H9 (cell line): ENCODE data around the gene RALBP1. TPM values are rescaled to one million over a fixed set of nuclear protein-coding genes. Genes with fewer than 3 reads are reported as not detected.
A peak's percentile ranks its signal among the peaks of the same experiment; 100 is the strongest.

ENCODE experiments used
- DNase-seq: peaks from one replicate; pipeline ENCODE4 v3.0.0-alpha.2; 2017
- H2AFZ ChIP-seq: one replicate; pipeline ENCODE4 v1.6.1; 2013; ENCODE audit warnings: mild to moderate bottlenecking, low read length, control low read depth, moderate library complexity
- H2AK5ac ChIP-seq: 2 replicates; pipeline ENCODE4 v1.6.1; 2013; ENCODE audit warnings: low read length, control low read depth, mixed read lengths; ENCODE audit not compliant: insufficient read length
- H2BK120ac ChIP-seq: one replicate; pipeline ENCODE4 v1.6.1; 2013; ENCODE audit warnings: low read depth, mild to moderate bottlenecking, low read length, control low read depth, inconsistent platforms; ENCODE audit not compliant: poor library complexity, severe bottlenecking
- H2BK12ac ChIP-seq: 2 replicates; pipeline ENCODE4 v1.6.1; 2013; ENCODE audit warnings: low read length, control low read depth, mixed read lengths, low read depth; ENCODE audit not compliant: insufficient read length
- H2BK15ac ChIP-seq: 2 replicates; pipeline ENCODE4 v1.6.1; 2013; ENCODE audit warnings: low read depth, low read length, control low read depth
- H2BK20ac ChIP-seq: one replicate; pipeline ENCODE4 v1.6.1; 2013; ENCODE audit warnings: low read depth, mild to moderate bottlenecking, low read length, control low read depth, inconsistent platforms; ENCODE audit not compliant: poor library complexity, severe bottlenecking
- H2BK5ac ChIP-seq: 2 replicates; pipeline ENCODE4 v1.6.1; 2013; ENCODE audit warnings: low read length, control low read depth, mixed read lengths; ENCODE audit not compliant: insufficient read length
- H3K14ac ChIP-seq: 2 replicates; pipeline ENCODE4 v1.6.1; 2013; ENCODE audit warnings: low read length, control low read depth; ENCODE audit not compliant: insufficient read depth
- H3K18ac ChIP-seq: 2 replicates; pipeline ENCODE4 v1.6.1; 2013; ENCODE audit warnings: low read depth, mild to moderate bottlenecking, mixed read lengths, low read length, control low read depth; ENCODE audit not compliant: insufficient read length
- H3K23ac ChIP-seq: 2 replicates; pipeline ENCODE4 v1.6.1; 2013; ENCODE audit warnings: low read length, control low read depth, mixed read lengths, low read depth; ENCODE audit not compliant: insufficient read length
- H3K23me2 ChIP-seq: 2 replicates; pipeline ENCODE4 v1.6.1; 2013; ENCODE audit warnings: low read depth, mild to moderate bottlenecking, mixed read lengths, low read length, control low read depth; ENCODE audit not compliant: insufficient read length, poor library complexity, severe bottlenecking
- H3K27ac ChIP-seq: 2 replicates; pipeline ENCODE4 v1.5.1; 2013; ENCODE audit warnings: low read length, control low read depth, mixed read lengths, low read depth; ENCODE audit not compliant: insufficient read length
- H3K27me3 ChIP-seq: 2 replicates; pipeline ENCODE4 v1.6.1; 2013; ENCODE audit warnings: low read length, control low read depth, inconsistent platforms; ENCODE audit not compliant: insufficient read depth
- H3K4ac ChIP-seq: 2 replicates; pipeline ENCODE4 v1.6.1; 2013; ENCODE audit warnings: low read depth, mild to moderate bottlenecking, control low read depth, inconsistent platforms, low read length, moderate library complexity
- H3K4me1 ChIP-seq: 2 replicates; pipeline ENCODE4 v1.6.1; 2013; ENCODE audit warnings: low read length, control low read depth, inconsistent platforms; ENCODE audit not compliant: insufficient read depth
- H3K4me2 ChIP-seq: 2 replicates; pipeline ENCODE4 v1.6.1; 2013; ENCODE audit warnings: low read length, control low read depth, mixed read lengths; ENCODE audit not compliant: insufficient read length, insufficient read depth
- H3K56ac ChIP-seq: 2 replicates; pipeline ENCODE4 v1.6.1; 2013; ENCODE audit warnings: low read depth, mild to moderate bottlenecking, mixed read lengths, low read length, control low read depth; ENCODE audit not compliant: insufficient read length
- H3K79me1 ChIP-seq: 2 replicates; pipeline ENCODE4 v1.6.1; 2013; ENCODE audit warnings: low read depth, mild to moderate bottlenecking, moderate library complexity, low read length, control low read depth, inconsistent platforms; ENCODE audit not compliant: insufficient read depth, poor library complexity, severe bottlenecking
- H3K79me2 ChIP-seq: 2 replicates; pipeline ENCODE4 v1.6.1; 2013; ENCODE audit warnings: low read length, control low read depth, inconsistent platforms; ENCODE audit not compliant: insufficient read depth
- H3K9ac ChIP-seq: 2 replicates; pipeline ENCODE4 v1.6.1; 2013; ENCODE audit warnings: low read length, control low read depth, mixed read lengths; ENCODE audit not compliant: insufficient read length; ENCODE audit errors: extremely low read depth
- H3K9me3 ChIP-seq: one replicate; pipeline ENCODE4 v1.6.1; 2013; ENCODE audit warnings: low read depth, low read length, inconsistent platforms; ENCODE audit not compliant: control insufficient read depth
- H3T11ph ChIP-seq: one replicate; pipeline ENCODE4 v1.6.1; 2013; ENCODE audit warnings: mild to moderate bottlenecking, low read length, control low read depth, inconsistent platforms
- H4K20me1 ChIP-seq: one replicate; pipeline ENCODE4 v1.6.1; 2013; ENCODE audit not compliant: control insufficient read depth, insufficient read length, insufficient read depth
- H4K5ac ChIP-seq: 2 replicates; pipeline ENCODE4 v1.6.1; 2013; ENCODE audit warnings: low read depth, mild to moderate bottlenecking, mixed read lengths, low read length, control low read depth; ENCODE audit not compliant: insufficient read length
- H4K8ac ChIP-seq: replicated peaks from 2 replicates; pipeline ENCODE4 v1.6.1; 2013; ENCODE audit warnings: low read length, control low read depth, mixed read lengths, low read depth; ENCODE audit not compliant: insufficient read length
- H4K91ac ChIP-seq: 2 replicates; pipeline ENCODE4 v1.6.1; 2013; ENCODE audit warnings: low read depth, mild to moderate bottlenecking, moderate library complexity, mixed read lengths, low read length, control low read depth; ENCODE audit not compliant: insufficient read length
- H3K27ac Mint-ChIP-seq, 3 experiments: 2 replicates in 2 of 3; 3 replicates in 1 of 3; pipeline ENCODE4 v1.8.0; 2020 to 2021; ENCODE audit warnings: mixed read lengths in 3 of 3, mild to moderate bottlenecking in 1 of 3, moderate library complexity in 1 of 3
- H3K27me3 Mint-ChIP-seq: 2 replicates; pipeline ENCODE4 v1.8.0; 2021; ENCODE audit warnings: low read depth, mild to moderate bottlenecking, moderate library complexity, mixed read lengths
- H3K36me3 Mint-ChIP-seq, 3 experiments: 2 replicates in 2 of 3; 3 replicates in 1 of 3; pipeline ENCODE4 v1.8.0; 2020 to 2021; ENCODE audit warnings: low read depth in 3 of 3, mixed read lengths in 3 of 3; ENCODE audit not compliant: insufficient read depth in 1 of 3
- H3K4me1 Mint-ChIP-seq, 2 experiments: 2 replicates each; pipeline ENCODE4 v1.8.0; 2020; ENCODE audit warnings: mixed read lengths in 2 of 2
- H3K4me3 Mint-ChIP-seq, 2 experiments: 2 replicates in 1 of 2; 3 replicates in 1 of 2; pipeline ENCODE4 v1.8.0; 2020 to 2021; ENCODE audit warnings: mild to moderate bottlenecking in 2 of 2, mixed read lengths in 2 of 2, moderate library complexity in 1 of 2
- H3K9me3 Mint-ChIP-seq, 2 experiments: 2 replicates in 1 of 2; 3 replicates in 1 of 2; pipeline ENCODE4 v1.8.0; 2020; ENCODE audit warnings: mild to moderate bottlenecking in 2 of 2, mixed read lengths in 2 of 2, moderate library complexity in 1 of 2
- WGBS: extraction: QIAGEN DNeasy Blood & Tissue Kit; methylation state at CpG from one replicate; pipeline ENCODE4 v1.1.7; 2013; ENCODE audit warnings: missing lambda C conversion rate, low lambda C conversion rate, mixed read lengths; ENCODE audit not compliant: insufficient read length; ENCODE audit errors: extremely low coverage; 5-methylcytosine and 5-hydroxymethylcytosine counted together
- total RNA-seq: library from RNA; stranded (reverse); gene quantifications from 2 replicates; pipeline ENCODE4 v1.2.1, GENCODE V29; 2021
- TF ChIP-seq, protein P1 (sequence below): fragments of 200-600 bp; sonication (generic); conservative IDR thresholded peaks from 3 replicates; pipeline ENCODE4 v1.8.0; 2021; ENCODE audit warnings: antibody characterized with exemption, mild to moderate bottlenecking

The RALBP1 gene
- total RNA-seq, 1 experiment from 2014 or later, result 51.0 TPM

DNA sequence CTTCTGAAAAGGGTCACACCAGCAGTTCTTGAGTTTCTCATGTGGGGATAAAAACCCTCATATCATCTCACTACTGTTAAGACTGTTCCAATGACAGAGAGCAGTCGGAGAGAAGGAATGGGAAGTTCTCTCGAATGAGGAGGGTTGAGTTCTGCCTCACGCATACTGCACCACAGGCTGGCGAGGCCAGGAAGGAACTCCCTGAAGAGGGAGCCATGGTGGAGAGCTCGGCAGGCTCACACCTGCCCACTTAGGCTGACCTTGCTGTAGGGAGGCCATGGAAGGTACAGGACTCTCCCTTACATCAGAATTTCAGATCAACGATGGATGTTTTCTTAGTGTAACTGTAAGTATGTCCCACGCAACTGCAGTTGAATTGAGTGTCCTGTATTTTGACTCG is 64.6 kb downstream of the RALBP1 start:
- H3K27me3 ChIP-seq, result no peaks in the 10 kb centered on the region
- H3K36me3 Mint-ChIP-seq, result peaks cover 17 to 22% (median 18%) of the 10 kb centered on the region in 3 experiments; a peak in 6 of 7 replicates
- no peaks in the 10 kb centered on the region for H3K27me3 Mint-ChIP-seq
- H3K18ac ChIP-seq, result no peak overlapping the region
- no peak overlapping the region for H2BK5ac ChIP-seq
- H3T11ph ChIP-seq, result no peak overlapping the region
- TF ChIP-seq, protein P1, sequence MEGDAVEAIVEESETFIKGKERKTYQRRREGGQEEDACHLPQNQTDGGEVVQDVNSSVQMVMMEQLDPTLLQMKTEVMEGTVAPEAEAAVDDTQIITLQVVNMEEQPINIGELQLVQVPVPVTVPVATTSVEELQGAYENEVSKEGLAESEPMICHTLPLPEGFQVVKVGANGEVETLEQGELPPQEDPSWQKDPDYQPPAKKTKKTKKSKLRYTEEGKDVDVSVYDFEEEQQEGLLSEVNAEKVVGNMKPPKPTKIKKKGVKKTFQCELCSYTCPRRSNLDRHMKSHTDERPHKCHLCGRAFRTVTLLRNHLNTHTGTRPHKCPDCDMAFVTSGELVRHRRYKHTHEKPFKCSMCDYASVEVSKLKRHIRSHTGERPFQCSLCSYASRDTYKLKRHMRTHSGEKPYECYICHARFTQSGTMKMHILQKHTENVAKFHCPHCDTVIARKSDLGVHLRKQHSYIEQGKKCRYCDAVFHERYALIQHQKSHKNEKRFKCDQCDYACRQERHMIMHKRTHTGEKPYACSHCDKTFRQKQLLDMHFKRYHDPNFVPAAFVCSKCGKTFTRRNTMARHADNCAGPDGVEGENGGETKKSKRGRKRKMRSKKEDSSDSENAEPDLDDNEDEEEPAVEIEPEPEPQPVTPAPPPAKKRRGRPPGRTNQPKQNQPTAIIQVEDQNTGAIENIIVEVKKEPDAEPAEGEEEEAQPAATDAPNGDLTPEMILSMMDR, result no peak
- no peak overlapping the region for H3K4me2 ChIP-seq
- H3K27ac ChIP-seq, result no peak overlapping the region
- no peak overlapping the region for H3K14ac ChIP-seq
- no peak overlapping the region for H2BK20ac ChIP-seq
- no peak overlapping the region for H3K4ac ChIP-seq
- no peak overlapping the region for H4K8ac ChIP-seq
- no peak for DNase-seq
- no peak overlapping the region for H3K4me3 Mint-ChIP-seq
- H3K56ac ChIP-seq, result no peak overlapping the region
- H4K91ac ChIP-seq, result no peak overlapping the region
- peak overlapping the region; percentile 1 to 90 (median 18); a peak in 5 of 7 replicates for H3K27ac Mint-ChIP-seq
- no peaks in the 10 kb centered on the region for H3K79me1 ChIP-seq
- H3K23ac ChIP-seq, result no peak overlapping the region
- H3K9ac ChIP-seq, result no peak overlapping the region
- peaks cover 18 to 19% of the 10 kb centered on the region in 2 experiments for H3K4me1 Mint-ChIP-seq
- no peak overlapping the region for H2AK5ac ChIP-seq
- no peaks in the 10 kb centered on the region for H3K79me2 ChIP-seq
- H3K23me2 ChIP-seq, result no peaks in the 10 kb centered on the region
- no peaks in the 10 kb centered on the region for H3K9me3 ChIP-seq
- H2BK12ac ChIP-seq, result no peak overlapping the region
- H4K5ac ChIP-seq, result no peak overlapping the region
- no peaks in the 10 kb centered on the region; the same call in 1 of the 2 replicates for H3K4me1 ChIP-seq
- H3K9me3 Mint-ChIP-seq, result no peaks in the 10 kb centered on the region
- H2BK120ac ChIP-seq, result no peak overlapping the region
- H2AFZ ChIP-seq, result no peak overlapping the region
- H4K20me1 ChIP-seq, result no peaks in the 10 kb centered on the region
- WGBS, result no CpG with 5 or more reads among the region's 8 CpGs
- no peak overlapping the region for H2BK15ac ChIP-seq
